ENCODE results near the gene KCNK4.

KCNK4 gene

DNA sequence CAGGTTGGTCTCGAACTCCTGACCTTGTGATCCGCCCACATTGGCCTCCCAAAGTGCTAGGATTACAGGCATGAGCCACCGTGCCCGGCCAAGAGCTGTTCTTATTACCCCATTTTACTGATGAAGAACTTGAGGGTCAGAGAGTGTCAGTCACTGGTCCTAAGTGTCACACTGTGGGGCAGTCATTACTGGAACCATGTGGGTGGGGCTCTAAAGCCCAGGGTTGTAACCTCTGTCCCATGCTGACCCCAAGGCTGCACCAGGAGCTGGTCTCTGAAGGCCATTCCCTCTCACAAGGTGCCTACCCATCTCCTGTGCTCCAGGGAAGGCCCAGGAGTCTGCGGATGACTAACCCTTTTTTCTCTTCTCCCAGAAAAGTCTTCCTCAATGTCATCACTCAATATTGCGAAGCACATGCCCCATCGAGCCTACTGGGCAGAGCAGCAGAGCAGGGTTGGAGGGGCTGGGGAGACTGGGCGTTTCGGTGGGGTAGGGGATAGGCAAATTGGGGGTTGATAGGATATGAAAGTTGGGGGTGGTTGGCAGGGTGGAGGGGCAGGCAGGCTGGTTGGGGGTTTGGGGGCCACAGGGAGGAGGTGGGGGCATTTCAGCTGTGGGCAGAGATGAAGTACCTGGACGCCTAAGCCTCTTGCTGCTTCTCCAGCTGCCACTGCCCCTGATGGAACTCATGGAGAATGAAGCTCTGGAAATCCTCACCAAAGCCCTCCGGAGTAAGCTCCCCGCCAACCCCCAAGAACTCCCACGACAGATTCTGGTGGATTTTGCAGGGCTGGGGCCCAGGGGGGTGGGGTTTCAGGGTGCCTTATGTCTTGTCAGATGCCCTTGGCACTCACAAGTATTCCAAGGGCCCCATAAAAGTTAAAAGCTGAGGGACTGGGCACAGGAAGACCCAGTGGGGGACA lies 12.3 kb downstream of the KCNK4 start:
- DNase-seq (ENCODE audit: low read depth, low spot score) = no peak
- ChIA-PET CTCF (interaction anchor here (0.6 to 8.2 kb wide), 37 partner anchors 9 to 466 kb away, joined by 3 to 305 read pairs (median 9); partner anchors contain the start of genes BAD, FERMT3, GPR137 and KCNK4), POLR2A (interaction anchor here (1.0 to 2.3 kb wide), 3 partner anchors 15 to 51 kb away, joined by 3 to 12 read pairs (median 3); partner anchors contain the start of gene PRDX5)
- TF ChIP-seq, protein P1, sequence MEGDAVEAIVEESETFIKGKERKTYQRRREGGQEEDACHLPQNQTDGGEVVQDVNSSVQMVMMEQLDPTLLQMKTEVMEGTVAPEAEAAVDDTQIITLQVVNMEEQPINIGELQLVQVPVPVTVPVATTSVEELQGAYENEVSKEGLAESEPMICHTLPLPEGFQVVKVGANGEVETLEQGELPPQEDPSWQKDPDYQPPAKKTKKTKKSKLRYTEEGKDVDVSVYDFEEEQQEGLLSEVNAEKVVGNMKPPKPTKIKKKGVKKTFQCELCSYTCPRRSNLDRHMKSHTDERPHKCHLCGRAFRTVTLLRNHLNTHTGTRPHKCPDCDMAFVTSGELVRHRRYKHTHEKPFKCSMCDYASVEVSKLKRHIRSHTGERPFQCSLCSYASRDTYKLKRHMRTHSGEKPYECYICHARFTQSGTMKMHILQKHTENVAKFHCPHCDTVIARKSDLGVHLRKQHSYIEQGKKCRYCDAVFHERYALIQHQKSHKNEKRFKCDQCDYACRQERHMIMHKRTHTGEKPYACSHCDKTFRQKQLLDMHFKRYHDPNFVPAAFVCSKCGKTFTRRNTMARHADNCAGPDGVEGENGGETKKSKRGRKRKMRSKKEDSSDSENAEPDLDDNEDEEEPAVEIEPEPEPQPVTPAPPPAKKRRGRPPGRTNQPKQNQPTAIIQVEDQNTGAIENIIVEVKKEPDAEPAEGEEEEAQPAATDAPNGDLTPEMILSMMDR (IDR thresholded peaks at IDR 0.05; ENCODE audit: insufficient read depth, low read length, missing control alignments) = no peak
- H3K4me3 ChIP-seq (ENCODE audit: low read depth, low read length) = no peak overlapping the region

GRCh38 chr11:64304032-64304315 lies 12.9 kb downstream of the KCNK4 start:
- POLR2A ChIA-PET = interaction anchor here (1.3 to 2.3 kb wide), 4 partner anchors 14 to 118 kb away, joined by 4 to 12 read pairs (median 10); partner anchors contain the start of genes PRDX5, STIP1 and TRMT112
- CTCF ChIA-PET = interaction anchor here (0.6 to 8.2 kb wide), 32 partner anchors 10 to 304 kb away, joined by 3 to 305 read pairs (median 10); partner anchors contain the start of genes BAD, FERMT3, GPR137 and KCNK4
- peak overlapping the region; percentile 73 for H3K4me3 ChIP-seq (ENCODE audit: low read depth, low read length)
- no peak for DNase-seq (ENCODE audit: low read depth, low spot score)
- TF ChIP-seq, protein P1 (IDR thresholded peaks at IDR 0.05; ENCODE audit: insufficient read depth, low read length, missing control alignments) = no peak

DNA sequence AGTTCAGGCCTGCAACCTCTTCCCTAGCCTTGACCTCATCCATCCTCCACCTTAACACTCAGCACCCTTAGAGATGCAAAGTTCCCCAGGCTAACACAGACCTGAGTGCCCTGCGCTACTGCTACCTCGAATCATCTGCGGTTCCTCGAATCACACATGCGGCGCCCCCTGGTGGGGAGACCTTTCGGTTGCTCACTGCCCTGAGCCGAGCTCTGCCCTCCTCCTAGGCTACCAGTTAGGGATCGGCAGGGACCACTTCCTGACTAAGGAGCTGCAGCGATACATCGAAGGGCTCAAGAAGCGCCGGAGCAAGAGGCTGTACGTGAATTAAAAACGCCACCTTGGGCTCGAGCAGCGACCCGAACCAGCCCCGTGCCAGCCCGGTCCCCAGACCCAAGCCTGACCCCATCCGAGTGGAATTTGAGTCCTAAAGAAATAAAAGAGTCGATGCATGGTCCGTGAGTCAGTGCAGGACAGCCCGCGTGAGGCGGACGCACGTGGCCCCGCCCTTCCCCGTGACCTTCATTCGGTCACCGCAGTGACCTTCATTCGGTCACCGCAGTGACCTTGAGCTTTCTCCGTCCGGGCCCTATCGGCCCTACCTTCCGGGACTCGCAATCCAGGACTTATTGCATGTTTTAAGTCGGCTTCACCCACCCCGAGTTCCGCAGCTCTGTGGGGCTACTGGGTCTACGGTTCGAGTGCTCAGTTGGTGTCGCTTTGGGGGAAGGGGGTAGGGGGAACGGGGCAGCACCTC lies 13.4 kb downstream of the KCNK4 start:
- H3K4me3 ChIP-seq (ENCODE audit: low read depth, low read length) = peak overlapping the region; percentile 73
- ChIA-PET CTCF (interaction anchor here (0.6 to 8.2 kb wide), 40 partner anchors 10 to 466 kb away, joined by 3 to 305 read pairs (median 8); partner anchors contain the start of genes BAD, FERMT3, FKBP2 and GPR137), POLR2A (interaction anchor here (0.6 to 2.3 kb wide), 8 partner anchors 13 to 119 kb away, joined by 3 to 12 read pairs (median 4); partner anchors contain the start of genes PRDX5, STIP1 and TRMT112)
- no peak for DNase-seq (ENCODE audit: low read depth, low spot score)
- TF ChIP-seq, protein P1 (IDR thresholded peaks at IDR 0.05; ENCODE audit: insufficient read depth, low read length, missing control alignments) = peak; percentile 93

DNA sequence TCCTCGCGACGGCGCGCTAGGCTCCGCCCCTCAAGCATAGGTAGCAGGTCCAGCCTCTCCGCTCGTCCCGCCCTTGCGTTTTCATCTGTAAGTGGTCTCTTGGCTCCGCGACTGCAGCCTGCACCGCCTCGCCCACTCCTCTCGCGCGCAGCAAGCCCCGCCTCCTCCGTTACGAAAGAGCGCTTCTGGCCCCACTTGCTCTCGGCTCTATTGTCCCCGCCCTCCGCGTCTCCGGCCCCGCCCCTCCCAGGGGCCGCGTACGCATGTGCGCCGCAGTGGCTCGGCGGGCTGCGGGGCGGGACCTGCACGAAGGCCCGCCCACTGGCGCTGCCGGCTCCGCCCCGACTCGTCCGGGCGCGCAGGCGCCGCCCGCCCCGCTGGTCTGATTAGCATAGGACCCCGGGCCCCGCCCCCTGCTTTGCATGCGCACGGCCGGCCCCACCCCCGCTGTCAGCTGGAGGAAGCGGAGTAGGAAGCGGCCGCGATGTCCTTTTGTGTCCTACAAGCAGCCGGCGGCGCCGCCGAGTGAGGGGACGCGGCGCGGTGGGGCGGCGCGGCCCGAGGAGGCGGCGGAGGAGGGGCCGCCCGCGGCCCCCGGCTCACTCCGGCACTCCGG lies 14.1 kb downstream of the KCNK4 start, which contains the start of gene ESRRA:
ESRRA (plus strand) TSS at position 450 of the 616 bp plus-strand sequence. CDS start 1,656 bp downstream, outside the sequence.
- TF ChIP-seq, protein P1 (IDR thresholded peaks at IDR 0.05; ENCODE audit: insufficient read depth, low read length, missing control alignments) = no peak
- DNase-seq (ENCODE audit: low read depth, low spot score) = peak; percentile 56
- peak within 1 kb of the TSS; percentile 73 for H3K4me3 ChIP-seq (ENCODE audit: low read depth, low read length)
- ChIA-PET POLR2A (interaction anchor here (0.6 to 2.3 kb wide), 7 partner anchors 12 to 120 kb away, joined by 3 to 12 read pairs (median 4); partner anchors contain the start of genes PRDX5, STIP1 and TRMT112), CTCF (interaction anchor here (0.6 to 8.2 kb wide), 29 partner anchors 10 to 467 kb away, joined by 3 to 305 read pairs (median 9); partner anchors contain the start of genes BAD, FERMT3, FKBP2 and GPR137)

- peak overlapping the region; percentile 71 for H3K4me3 ChIP-seq (ENCODE audit: low read depth, low read length)
- POLR2A ChIA-PET = interaction anchor here (1.0 to 2.0 kb wide), 4 partner anchors 12 to 120 kb away, joined by 3 to 12 read pairs (median 6); partner anchors contain the start of genes PRDX5, STIP1 and TRMT112
- DNase-seq (ENCODE audit: low read depth, low spot score) = no peak
- TF ChIP-seq, protein P1 (IDR thresholded peaks at IDR 0.05; ENCODE audit: insufficient read depth, low read length, missing control alignments) = peak; percentile 8
- CTCF ChIA-PET = interaction anchor here (5.8 to 8.2 kb wide), 3 partner anchors 10 to 59 kb away, joined by 111 to 139 read pairs (median 127); partner anchors contain the start of genes PLCB3, PPP1R14B, PRDX5 and TRMT112
Observed at GRCh38 chr11:64305691-64306562, 14.8 kb downstream of the KCNK4 start.
